ENCODE results near the gene PIAS2.

PIAS2 gene

DNA sequence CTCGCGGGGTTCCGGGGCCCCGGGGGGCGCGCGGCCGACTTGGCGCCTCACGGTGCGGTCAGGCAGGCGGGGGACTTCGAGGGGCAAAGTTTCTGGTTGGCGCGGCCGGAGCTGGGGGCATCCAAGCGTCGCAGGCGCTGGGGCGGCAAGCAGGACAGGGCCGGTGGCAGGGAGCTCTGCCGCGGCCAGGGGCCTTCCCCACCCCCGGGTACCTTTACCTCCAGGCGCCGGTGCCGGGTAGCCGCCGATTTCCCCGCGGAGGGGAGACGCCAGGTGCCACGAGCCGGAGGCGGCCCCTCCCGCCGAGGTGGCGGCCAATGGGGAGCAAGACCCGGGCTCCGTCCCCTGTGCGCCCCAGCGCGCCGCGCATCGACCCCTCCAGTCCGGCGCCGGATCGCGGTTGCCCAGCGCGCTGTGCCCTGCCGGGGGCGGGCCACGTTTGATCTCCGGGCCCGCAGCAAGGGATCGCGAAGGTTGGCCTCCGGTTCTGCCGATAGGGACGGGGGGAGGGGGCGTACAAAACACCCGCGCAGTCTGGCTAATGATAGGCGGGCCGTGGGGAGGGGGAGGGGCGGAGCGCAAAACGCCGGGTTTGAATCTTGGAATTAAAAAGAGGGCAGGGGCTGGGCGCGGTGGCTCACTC, 160.6 kb downstream of the PIAS2 start, which contains the start of gene ST8SIA5:
Gene ST8SIA5, minus strand, starts transcription at position 495 of the 643 bp plus-strand sequence. CDS start 545 bp downstream, outside the sequence.
- no peak for DNase-seq

DNA sequence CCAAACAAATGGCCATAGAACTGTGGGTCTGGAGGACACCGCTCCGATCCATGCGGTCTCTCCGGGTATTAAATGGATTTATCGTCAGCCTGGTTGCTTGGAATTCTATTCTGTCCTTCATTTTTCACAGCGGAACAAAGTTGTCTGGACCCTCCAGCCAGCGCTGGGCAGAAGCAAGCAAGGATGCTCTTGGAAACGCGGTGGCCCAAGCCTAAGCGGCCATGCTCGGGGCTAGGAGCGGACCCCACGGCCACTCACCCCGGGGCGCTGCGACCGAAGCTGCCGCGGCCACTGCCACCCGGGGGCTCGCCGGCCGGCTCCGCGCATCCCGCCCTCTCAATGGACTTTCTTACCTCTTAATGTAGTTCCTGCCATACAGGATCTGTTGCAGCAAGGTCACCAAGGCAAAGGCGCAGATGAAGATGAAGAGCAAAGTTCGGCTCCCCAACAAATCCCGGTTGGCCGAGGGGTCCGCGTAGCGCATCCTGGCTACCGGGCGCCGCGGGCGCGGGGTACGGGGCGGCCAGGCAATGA, 161.2 kb downstream of the PIAS2 start:
- DNase-seq, result no peak

DNA sequence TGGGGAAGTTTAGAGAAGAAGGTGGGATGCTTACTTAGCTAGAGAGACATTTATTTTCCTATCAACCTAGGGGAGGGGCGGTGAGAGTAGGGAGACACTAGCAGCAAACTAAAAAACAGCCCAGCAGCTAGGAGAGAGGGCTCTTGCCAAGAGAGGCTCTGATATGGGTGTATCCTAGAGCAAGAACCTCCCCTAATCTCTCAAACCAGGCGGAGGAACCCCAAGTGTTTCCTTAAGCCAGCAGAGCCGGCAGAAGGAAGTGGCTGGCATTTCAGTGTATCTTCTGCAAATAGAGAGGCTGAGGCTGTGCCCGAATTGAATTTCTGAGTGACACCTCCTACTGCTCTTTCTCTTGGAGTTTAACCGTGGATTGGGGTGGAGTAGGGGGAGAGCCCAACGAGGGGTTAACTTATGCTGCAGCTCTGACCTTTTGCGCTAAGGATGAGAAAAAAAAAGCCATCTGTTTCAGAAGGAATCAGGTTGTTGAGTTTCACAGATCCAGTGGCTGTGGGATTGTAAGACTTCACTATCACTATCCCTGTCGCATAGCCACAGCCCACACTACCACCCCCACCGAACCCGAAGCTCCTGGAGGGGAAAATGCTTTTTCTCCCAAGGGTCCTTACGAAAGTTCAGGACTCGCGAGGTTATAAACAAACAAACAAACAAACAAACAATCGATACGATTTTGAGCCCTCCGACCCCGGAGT, 161.8 kb downstream of the PIAS2 start:
- no peak for DNase-seq

DNA sequence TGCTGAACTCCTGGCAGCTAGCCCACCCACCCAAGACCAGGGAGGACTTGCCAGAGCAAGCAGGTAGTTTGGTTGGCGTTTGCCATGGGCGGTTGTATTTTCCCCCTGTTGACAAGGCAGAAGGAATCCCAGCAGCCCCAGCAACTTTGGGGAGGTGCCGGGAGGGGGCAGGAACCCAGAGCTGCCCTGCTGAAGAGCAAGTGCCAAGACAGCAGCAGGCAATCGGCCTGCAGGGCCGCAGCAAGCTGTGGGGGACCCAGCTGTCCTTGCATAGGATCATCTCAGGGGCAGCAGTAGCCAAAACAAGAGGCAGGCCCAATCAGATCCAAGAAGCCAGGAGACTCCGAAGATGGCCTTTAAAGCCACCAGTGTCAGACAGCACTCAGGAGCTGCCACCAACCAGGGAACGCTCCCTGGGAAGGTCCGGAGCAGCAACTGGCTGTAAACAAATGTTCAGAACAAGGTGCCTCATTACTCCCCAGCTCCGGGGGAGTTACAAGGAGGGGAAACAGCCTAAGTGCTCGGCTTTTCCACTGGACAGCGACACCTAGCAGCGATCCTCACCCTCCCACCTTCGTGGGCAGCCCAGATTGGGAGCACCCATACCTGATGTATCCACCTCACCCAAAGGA, 162.5 kb downstream of the PIAS2 start:
- no peak for DNase-seq

DNA sequence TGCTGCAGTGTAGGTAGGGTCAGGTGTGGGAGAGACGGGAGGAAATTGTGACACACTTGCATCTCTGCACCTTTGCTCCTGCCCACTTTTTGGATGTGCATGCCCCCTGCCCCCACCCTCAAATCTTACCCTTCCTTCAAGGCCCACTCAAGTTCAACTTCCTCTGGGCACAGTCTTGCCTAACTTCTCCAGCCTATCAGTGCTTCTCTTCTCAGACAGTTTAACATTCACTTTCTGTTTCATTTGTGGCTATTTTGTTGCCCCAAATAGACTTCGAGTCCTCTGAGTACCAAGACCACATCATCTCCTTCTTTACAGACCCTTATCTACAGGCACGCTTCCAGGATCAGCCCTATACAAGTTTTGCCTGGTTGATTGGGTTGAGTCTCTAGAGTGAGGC, 163.1 kb downstream of the PIAS2 start:
- DNase-seq, result no peak

Measured in activated effector memory CD4-positive, alpha-beta T cell treated with anti-CD3 and anti-CD28 coated beads, Interleukin-2, amount 50 U/mL, for 16 hours (primary cell).